ENCODE results near the gene BAG3.
"Not testable (repeated sequence)": the region's sequence is repeated elsewhere in the genome, so short reads cannot be mapped to it uniquely, and the experiment has no call there.

The BAG3 gene

GRCh38 chr10:119689016-119689580 lies 37.9 kb downstream of the BAG3 start:
- no peak for DNase-seq (ENCODE audit: low read depth in 2 of 2)

GRCh38 chr10:119691726-119692125 lies 40.5 kb downstream of the BAG3 start:
- no peak for DNase-seq (ENCODE audit: low read depth in 2 of 2)

GRCh38 chr10:119693262-119693957 lies 42.2 kb downstream of the BAG3 start:
- DNase-seq (ENCODE audit: low read depth in 2 of 2), result no peak

- no peak for DNase-seq (ENCODE audit: low read depth in 2 of 2)
Observed at GRCh38 chr10:119694608-119695007, 43.4 kb downstream of the BAG3 start.

GRCh38 chr10:119700321-119700954 lies 49.3 kb downstream of the BAG3 start:
- no peak for DNase-seq (ENCODE audit: low read depth in 2 of 2)

- DNase-seq (ENCODE audit: low read depth in 2 of 2), result no peak
Observed at GRCh38 chr10:119701861-119702260, 50.7 kb downstream of the BAG3 start.

- no peak for DNase-seq (ENCODE audit: low read depth in 2 of 2)
Observed at GRCh38 chr10:119702583-119702982, 51.4 kb downstream of the BAG3 start.

- no peak for DNase-seq (ENCODE audit: low read depth in 2 of 2)
Observed at GRCh38 chr10:119703903-119704508, 52.8 kb downstream of the BAG3 start.

- no peak for DNase-seq (ENCODE audit: low read depth in 2 of 2)
Observed at GRCh38 chr10:119705434-119705831, 54.3 kb downstream of the BAG3 start.

- DNase-seq (ENCODE audit: low read depth in 2 of 2), result no peak
Observed at GRCh38 chr10:119706521-119707278, 55.5 kb downstream of the BAG3 start.

GRCh38 chr10:119707331-119707730 lies 56.2 kb downstream of the BAG3 start:
- DNase-seq (ENCODE audit: low read depth in 2 of 2), result not testable (repeated sequence)

- DNase-seq (ENCODE audit: low read depth in 2 of 2), result not testable (repeated sequence)
Observed at GRCh38 chr10:119710935-119711334, 59.8 kb downstream of the BAG3 start.

GRCh38 chr10:119713744-119714483 lies 62.7 kb downstream of the BAG3 start:
- DNase-seq (ENCODE audit: low read depth in 2 of 2), result no peak

- no peak for DNase-seq (ENCODE audit: low read depth in 2 of 2)
Observed at GRCh38 chr10:119714484-119714816, 63.3 kb downstream of the BAG3 start.

- DNase-seq (ENCODE audit: low read depth in 2 of 2), result no peak
Observed at GRCh38 chr10:119715628-119716505, 64.7 kb downstream of the BAG3 start.

GRCh38 chr10:119723161-119723560 lies 72.0 kb downstream of the BAG3 start:
- no peak for DNase-seq (ENCODE audit: low read depth in 2 of 2)

GRCh38 chr10:119723624-119724023 lies 72.4 kb downstream of the BAG3 start:
- DNase-seq (ENCODE audit: low read depth in 2 of 2), result no peak

GRCh38 chr10:119724593-119725516 lies 73.7 kb downstream of the BAG3 start:
- no peak for DNase-seq (ENCODE audit: low read depth in 2 of 2)

GRCh38 chr10:119725517-119725827 lies 74.3 kb downstream of the BAG3 start:
- no peak for DNase-seq (ENCODE audit: low read depth in 2 of 2)

Measured in stimulated activated CD8-positive, alpha-beta memory T cell treated with anti-CD3 and anti-CD28 coated beads, Interleukin-2, amount 100 ng/mL, for 1 hour (primary cell).